PFSK-1 (cell line): ENCODE results near the gene PSMC1.

Source experiments
- FOXP2 ChIP-seq: optimal IDR thresholded peaks from 2 replicates; pipeline ENCODE3; 2011; ENCODE audit warnings: borderline replicate concordance, control low read depth, inconsistent platforms; ENCODE audit not compliant: insufficient read depth; ENCODE audit errors: extremely low read length, extremely low read depth
- POLR2AphosphoS5 ChIP-seq: IDR thresholded peaks from 2 replicates; pipeline ENCODE4 v1.6.1; 2012; ENCODE audit warnings: low read depth, mild to moderate bottlenecking, control low read depth, low read length, moderate library complexity
- SIN3A ChIP-seq: IDR thresholded peaks from 2 replicates; pipeline ENCODE4 v1.6.1; 2012; ENCODE audit warnings: mild to moderate bottlenecking, low read length, moderate library complexity, borderline replicate concordance; ENCODE audit not compliant: insufficient read depth
- TAF1 ChIP-seq: IDR thresholded peaks from 2 replicates; pipeline ENCODE4 v1.6.1; 2012; ENCODE audit warnings: low read length, control low read depth, borderline replicate concordance; ENCODE audit not compliant: insufficient read depth
- TF ChIP-seq, protein P1 (sequence below), 2 experiments: IDR thresholded peaks; 2 replicates each; pipeline versions ENCODE4 v1.6.1 to v1.8.0; 2011 to 2012; ENCODE audit warnings: low read depth in 2 of 2, low read length in 2 of 2, control low read depth in 1 of 2, inconsistent platforms in 1 of 2, mild to moderate bottlenecking in 1 of 2, moderate library complexity in 1 of 2; ENCODE audit not compliant: insufficient read depth in 1 of 2

The PSMC1 gene

DNA sequence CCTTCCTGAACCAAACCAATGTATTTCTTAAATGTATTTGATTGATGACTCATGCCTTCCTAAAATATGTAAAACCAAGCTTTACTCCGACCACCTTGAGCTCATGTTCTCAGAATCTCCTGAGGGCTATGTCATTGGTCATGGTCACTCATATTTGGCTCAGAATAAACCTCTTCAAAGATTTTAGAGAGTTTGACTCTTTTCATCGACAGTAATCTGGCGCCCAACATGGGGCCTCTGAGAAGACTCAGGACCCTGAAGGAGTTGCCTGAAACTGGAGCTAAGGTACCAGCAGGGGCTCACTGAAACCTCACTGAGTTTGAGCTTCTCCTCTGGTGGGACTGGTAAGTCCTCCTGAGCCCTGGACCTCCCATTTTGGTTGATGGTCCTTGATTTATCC is 17.2 kb upstream of the PSMC1 start:
- TF ChIP-seq TAF1 = no peak
- no peak for TF ChIP-seq SIN3A
- no peak for TF ChIP-seq FOXP2
- TF ChIP-seq POLR2AphosphoS5 = no peak
- TF ChIP-seq, protein P1, sequence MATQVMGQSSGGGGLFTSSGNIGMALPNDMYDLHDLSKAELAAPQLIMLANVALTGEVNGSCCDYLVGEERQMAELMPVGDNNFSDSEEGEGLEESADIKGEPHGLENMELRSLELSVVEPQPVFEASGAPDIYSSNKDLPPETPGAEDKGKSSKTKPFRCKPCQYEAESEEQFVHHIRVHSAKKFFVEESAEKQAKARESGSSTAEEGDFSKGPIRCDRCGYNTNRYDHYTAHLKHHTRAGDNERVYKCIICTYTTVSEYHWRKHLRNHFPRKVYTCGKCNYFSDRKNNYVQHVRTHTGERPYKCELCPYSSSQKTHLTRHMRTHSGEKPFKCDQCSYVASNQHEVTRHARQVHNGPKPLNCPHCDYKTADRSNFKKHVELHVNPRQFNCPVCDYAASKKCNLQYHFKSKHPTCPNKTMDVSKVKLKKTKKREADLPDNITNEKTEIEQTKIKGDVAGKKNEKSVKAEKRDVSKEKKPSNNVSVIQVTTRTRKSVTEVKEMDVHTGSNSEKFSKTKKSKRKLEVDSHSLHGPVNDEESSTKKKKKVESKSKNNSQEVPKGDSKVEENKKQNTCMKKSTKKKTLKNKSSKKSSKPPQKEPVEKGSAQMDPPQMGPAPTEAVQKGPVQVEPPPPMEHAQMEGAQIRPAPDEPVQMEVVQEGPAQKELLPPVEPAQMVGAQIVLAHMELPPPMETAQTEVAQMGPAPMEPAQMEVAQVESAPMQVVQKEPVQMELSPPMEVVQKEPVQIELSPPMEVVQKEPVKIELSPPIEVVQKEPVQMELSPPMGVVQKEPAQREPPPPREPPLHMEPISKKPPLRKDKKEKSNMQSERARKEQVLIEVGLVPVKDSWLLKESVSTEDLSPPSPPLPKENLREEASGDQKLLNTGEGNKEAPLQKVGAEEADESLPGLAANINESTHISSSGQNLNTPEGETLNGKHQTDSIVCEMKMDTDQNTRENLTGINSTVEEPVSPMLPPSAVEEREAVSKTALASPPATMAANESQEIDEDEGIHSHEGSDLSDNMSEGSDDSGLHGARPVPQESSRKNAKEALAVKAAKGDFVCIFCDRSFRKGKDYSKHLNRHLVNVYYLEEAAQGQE (IDR thresholded peaks at IDR 0.05; ENCODE audit: insufficient read depth in 1 of 2, low read depth in 2 of 2, low read length in 2 of 2) = no peak

DNA sequence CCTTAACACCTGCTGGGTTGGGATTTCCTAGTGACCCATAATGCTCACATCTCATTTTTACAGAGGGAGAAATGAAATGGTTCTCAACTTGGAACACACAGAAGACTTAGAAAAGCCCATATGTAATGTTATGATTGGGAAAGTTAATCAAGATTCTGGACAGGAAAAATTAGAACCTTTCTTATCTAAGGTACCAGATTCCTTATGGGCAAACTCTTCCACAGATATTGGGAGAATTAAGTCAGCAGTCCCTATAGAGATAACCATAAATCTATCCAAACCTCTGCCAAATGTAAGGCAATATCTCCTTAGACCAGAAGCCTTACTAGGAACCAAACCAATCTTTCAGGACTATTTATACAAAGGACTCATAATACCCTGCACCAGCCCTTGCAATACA is 13.9 kb upstream of the PSMC1 start:
- TF ChIP-seq, protein P1 (IDR thresholded peaks at IDR 0.05; ENCODE audit: insufficient read depth in 1 of 2, low read depth in 2 of 2, low read length in 2 of 2) = no peak
- TF ChIP-seq TAF1 (no peak), SIN3A (no peak), FOXP2 (no peak), POLR2AphosphoS5 (no peak)

DNA sequence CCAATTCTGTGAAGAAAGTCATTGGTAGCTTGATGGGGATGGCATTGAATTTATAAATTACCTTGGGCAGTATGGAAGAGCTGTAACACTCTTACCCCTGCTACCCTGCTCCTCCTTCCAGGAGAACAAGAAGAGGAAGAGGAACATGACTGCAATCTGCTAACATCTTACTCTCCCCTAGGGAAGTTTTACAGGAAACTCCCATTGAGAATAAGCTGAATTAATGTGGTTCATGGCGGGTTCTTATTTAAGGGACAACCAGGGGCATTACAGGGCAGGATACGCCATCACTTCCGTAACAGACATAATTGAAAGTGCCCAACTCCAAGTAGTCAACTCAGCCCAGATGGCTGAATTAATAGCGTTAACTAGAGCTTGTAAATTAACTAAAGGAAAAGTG is 9.4 kb upstream of the PSMC1 start:
- no peak for TF ChIP-seq POLR2AphosphoS5
- TF ChIP-seq, protein P1 (IDR thresholded peaks at IDR 0.05; ENCODE audit: insufficient read depth in 1 of 2, low read depth in 2 of 2, low read length in 2 of 2) = no peak
- no peak for TF ChIP-seq SIN3A
- TF ChIP-seq TAF1 = no peak
- no peak for TF ChIP-seq FOXP2

DNA sequence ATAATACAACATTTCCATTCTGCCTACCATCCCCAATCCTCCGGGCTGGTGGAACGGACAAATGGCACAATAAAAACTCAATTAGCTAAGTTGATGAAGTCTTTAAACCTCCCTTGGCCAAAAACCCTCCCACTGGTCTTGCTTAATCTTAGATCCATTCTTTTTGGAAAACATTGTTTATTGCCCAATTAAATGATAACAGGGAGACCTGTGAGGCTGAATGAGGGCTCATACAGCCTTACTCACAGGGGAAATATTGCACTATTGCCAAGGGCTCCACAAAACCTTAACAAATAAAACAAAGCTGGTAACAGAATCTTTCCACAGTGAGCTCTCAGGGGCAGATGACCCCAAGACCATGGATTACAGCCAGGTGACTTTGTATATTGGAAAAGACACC is 7.8 kb upstream of the PSMC1 start:
- TF ChIP-seq SIN3A = no peak
- no peak for TF ChIP-seq POLR2AphosphoS5
- TF ChIP-seq, protein P1 (IDR thresholded peaks at IDR 0.05; ENCODE audit: insufficient read depth in 1 of 2, low read depth in 2 of 2, low read length in 2 of 2) = no peak
- TF ChIP-seq FOXP2 = no peak
- TF ChIP-seq TAF1 = no peak

DNA sequence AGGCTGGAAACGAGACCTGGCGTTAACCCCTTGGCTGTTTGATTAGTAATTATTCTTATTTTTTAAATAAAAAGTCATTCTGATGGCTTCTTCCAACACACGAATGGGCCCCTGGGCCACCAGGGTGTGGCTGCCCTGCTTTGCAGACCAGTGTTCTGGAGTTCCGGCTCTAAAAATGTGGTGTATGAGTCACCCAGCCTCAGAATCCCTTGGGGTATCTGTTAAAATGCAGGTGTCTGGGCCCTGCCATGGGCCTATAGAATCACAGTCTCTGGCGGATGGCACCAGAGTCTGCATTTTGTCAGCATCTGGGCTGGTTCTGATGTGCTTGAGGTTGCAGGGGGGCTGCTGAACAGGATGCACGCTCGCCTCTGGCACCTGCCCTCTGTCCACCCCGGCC is 2.5 kb upstream of the PSMC1 start:
- TF ChIP-seq, protein P1 (IDR thresholded peaks at IDR 0.05; ENCODE audit: insufficient read depth in 1 of 2, low read depth in 2 of 2, low read length in 2 of 2) = no peak
- TF ChIP-seq FOXP2 (no peak), POLR2AphosphoS5 (no peak), SIN3A (no peak), TAF1 (no peak)
